HG02884 (cell line): ENCODE data around the gene USP47.

Experiments
- ATAC-seq: cut with Tn5 transposase; IDR thresholded peaks from one replicate; pipeline ENCODE4 v1.9.1; 2021; ENCODE audit warnings: mild to moderate bottlenecking, moderate library complexity; ENCODE audit not compliant: unreplicated experiment

The USP47 gene

DNA sequence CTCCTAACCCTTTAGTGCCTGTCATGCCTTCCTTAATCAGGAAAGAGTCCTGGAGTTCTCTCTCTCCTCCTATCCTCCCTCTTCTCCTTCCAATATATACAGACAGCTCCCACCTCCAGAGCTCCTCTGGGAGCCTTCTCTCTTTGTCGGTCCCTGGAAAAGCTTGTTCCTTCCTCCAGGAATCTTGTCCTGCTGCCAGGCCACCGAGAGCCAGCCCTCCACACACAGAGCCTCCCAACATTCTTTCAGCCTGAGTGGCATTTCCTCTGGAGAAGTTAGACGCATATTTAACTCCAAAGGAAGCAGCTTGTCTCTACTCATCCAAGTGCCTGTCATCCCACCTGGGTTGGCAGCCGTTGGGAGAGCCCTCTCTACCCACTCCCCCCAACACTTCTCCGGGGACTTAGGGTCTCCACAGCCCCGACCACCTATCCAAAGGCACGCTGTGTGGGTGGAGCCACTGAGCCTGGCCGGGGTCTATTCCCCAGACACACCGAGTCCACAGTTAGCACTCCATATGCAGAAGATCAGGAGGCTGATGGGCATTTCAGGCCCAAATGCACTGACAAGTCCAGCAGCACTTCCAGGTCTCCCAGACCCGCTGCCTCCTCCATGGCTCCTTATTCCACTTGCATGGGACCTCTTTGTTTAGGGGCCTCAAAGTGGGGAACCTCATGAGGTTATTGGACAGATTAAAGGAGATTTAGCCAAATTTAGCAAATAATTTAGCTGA lies 135.6 kb downstream of the USP47 start:
- ATAC-seq, result no peak

DNA sequence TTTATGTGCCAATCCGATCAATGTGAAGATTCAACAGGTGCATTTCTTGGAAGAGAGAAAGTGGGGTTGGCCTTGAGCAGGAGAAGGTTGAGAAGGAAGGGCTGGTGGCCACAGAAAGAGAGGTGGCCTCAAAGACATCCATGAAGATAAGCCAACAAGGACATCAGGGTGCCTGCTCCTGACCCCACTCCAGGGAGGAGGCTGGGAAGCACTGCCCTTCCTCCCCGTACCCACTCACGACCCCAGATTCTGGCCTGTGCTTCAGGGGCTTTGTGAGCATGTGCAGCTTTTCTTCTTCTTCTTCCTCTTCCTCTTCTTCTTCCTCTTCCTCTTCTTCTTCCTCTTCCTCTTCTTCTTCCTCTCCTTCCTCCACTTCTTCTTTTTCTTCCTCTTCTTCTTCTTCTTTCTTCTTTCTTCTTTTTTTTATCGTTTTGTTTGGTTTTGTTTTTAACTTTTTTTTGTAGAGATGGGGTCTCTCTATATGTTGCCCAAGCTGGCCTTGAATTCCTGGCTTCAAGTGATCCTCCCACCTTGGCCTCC lies 136.4 kb downstream of the USP47 start:
- ATAC-seq, result no peak

DNA sequence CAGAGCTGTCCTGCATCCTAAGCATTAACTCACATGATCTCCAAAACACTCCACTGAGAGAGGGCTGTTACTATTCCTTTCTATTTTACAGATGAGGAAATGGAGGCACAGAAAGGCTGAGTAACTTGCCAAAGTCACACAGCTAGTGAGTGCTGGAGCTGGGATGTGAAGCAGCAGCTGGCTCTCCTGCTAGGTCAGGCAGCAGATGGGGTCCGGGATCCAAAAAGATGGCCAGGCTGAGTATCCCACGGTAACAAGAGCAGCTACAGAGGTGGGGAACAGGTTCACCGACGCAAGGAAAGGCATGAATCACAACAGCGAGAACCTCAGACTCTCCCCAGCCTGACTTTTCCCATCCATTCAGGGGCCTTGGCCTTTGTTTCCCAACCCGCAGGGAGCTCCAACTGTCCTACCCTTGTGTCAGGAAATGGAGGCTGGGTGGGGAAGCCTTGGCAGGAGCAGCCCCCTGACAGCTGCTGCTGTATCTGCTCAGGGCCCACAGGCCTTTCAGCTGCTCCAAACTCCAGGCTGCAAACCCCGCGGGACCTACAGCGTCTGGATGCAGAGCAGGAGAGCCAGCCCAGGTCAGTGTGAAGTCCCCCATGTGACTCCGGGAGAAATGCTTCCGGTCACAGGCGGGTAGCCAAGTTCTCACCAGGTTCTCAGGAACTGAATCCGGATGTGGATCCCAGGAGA lies 137.2 kb downstream of the USP47 start:
- no peak for ATAC-seq

- ATAC-seq, result no peak
Measured at GRCh38 chr11:11979488-11980117, 137.8 kb downstream of the USP47 start.

- no peak for ATAC-seq
Measured at GRCh38 chr11:11980200-11980599, 138.4 kb downstream of the USP47 start.

- no peak for ATAC-seq
Measured at GRCh38 chr11:11980841-11981308, 139.1 kb downstream of the USP47 start.

DNA sequence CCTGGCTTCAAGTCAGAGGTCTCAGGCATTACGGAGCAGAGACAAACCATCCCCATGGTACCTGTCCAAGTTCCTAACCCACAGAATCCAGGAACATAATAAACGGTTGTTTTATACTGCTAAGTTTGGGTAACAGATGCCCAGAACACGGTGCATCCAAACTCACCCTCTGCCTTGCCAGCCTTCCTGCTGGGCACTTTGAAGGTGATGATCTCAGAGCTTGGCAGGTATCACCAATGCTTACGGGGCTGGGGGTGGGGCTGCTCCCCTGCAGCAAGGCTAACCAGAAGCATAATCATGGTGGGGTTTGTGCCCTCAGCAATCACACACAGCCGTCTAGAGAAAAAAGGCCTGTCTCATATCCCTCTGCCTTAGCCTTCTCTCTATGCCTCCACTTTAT lies 139.6 kb downstream of the USP47 start:
- no peak for ATAC-seq

DNA sequence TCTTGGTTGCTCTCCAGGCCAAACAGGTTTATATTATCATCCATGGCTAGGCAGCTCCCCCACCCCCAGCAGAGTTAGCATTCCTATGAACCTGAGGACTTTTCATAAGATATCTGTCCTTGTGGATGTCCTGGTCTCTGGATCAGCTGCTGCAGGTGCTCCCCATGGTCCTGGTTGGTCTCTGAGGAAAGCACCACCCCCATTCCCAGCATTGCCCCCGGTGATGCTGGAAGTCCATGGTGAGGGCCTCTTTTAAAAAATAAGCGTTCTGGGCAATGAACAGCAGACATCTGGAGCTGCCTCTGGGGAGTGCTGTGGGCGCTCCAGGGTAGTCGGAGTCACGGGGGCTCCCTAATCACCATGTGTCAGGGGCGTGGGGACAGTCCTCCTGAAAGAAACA lies 140.1 kb downstream of the USP47 start:
- ATAC-seq, result no peak

- ATAC-seq, result no peak
Measured at GRCh38 chr11:11982461-11982860, 140.7 kb downstream of the USP47 start.

DNA sequence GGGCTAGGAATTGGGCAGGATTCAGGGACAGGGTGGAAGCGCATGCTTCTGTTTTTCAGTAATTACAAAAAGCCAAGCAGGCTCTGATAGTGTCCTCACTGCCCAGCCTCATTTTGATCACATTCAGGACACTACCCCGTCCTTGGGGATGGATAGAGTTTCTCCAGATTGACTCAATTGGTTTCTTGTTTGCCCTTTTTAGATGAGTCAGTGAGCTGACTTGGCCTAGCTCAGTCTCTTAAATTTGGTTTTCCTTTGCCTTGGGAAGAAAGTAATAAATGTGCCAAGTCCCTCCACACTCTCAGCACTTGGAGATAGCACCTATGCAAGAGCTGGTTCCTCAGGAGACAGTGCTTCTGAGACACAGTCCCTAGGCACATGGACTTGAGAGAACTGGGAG lies 141.2 kb downstream of the USP47 start:
- ATAC-seq, result no peak

DNA sequence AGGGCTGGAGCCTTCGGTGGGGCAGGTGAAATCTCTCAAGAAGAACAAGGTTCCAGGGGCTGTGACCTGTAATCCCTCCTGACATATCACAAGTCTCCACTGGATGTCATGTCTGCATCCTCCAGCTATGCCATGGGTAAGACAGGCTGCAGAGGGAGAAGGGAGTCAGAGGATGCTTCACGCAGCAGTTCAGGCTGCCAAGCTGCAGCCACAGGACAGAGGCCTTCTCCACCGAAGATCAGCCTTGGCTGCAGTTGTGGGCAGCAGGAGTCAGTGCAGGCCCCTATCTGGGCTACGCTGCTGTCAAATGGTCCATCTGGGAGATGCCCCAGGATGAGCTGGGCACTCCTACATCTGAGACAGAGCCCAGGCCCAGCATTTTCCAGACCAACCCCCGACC lies 141.7 kb downstream of the USP47 start:
- no peak for ATAC-seq

- no peak for ATAC-seq
Measured at GRCh38 chr11:11984563-11984962, 142.8 kb downstream of the USP47 start.

DNA sequence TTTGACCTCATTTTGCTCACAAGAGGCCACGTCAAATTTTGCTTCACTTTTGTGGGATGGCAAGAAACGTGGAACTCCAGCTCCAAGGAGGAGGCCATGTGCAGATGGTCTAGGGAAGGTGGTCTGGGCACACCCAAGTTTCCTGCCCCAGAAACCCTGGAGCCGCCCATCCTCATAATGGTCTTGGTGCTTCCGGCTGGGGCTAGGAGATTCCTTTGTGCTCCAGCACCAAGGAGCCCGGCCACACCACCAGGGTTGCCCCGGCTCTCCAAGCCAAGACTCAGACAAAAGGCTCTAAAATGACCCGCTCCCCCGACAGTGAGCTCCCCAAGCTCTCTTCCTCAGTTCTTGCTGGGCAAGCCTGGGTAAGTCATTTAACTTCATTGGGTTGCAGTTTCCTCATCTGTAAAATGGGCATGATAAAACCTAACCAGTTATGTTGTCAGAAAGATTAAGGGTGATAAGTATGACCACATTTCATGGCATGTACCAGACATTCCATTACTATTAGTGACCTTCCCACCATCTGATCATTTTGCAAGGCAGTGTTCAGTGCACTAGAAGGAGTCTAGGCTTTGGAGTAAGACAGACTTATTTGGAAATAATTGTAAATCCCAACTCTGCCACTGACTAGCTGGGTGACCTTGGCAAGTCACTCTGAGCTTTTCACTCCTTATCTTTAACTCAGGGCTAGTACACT lies 143.4 kb downstream of the USP47 start:
- ATAC-seq, result no peak

DNA sequence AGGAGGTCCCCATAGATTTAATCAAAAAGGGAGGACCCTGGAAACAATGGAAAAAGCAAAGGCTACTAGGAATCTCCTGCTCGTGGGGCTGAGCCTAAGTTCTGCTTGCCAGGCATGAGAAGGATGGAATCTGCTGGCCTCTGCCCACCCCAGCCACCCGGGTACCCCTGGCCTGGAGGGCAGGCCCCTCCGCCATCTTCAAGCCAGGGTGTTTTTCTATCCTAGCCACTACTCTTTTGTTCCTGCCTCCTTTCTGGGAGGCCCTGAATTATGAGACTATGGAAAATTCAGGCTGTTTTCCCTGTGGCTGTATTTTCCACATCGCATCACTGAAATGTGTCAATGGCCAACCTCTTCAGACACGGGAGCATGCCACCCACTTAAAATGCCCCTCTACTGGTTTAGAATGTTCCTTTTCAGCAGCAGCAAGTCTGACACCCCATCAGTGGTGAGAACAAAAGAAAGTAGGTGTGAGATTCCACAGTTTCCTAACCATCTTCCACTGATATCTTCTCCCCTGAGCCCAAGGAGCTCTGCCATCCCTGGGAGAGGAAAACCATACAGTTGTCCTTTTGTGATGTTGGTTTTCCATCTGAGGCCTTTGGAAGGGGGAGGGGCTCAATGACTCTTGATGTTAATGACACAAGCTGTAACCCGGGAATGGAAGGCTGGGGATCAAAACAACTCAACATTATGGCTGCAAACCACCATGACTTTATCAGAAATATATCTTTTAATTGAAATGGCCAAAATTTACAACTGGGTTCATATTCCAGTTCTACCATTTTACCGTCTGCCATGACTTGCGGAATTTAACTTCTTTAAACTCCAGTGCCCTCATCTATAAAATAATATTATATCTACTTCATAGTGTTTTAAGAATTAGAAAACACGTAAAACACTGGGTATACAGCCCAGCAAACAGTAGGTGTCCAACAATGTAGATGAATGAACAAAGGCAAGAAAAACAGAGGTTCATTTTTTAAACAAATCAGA lies 144.5 kb downstream of the USP47 start:
- ATAC-seq, result no peak

- ATAC-seq, result no peak
Measured at GRCh38 chr11:11987503-11988022, 145.8 kb downstream of the USP47 start.

DNA sequence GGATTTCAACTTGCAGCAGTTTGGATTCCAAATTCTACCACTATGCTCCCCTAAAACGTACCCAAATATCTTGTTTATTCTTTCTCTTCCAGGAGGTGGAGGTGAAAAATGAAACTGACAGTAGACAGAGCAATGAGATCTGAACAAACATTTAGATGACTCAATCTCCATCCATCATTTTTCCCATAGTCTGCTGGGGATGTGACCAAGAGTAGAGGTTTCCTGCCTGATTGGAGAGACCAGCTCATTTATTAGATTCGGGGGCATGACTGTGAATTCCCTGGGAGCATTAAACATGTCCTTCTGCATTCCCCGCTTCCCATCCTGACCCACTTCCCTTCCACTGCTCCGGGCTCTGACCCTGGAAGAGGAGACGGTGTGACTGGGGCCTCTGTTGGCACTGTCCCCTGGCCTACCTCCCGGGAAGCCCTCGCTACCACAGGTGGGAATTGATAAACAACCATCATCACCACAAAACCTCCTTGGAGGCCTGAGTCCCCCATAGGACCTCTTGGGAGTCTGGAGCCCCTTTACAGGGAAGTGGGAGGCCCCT lies 146.4 kb downstream of the USP47 start:
- ATAC-seq, result no peak

DNA sequence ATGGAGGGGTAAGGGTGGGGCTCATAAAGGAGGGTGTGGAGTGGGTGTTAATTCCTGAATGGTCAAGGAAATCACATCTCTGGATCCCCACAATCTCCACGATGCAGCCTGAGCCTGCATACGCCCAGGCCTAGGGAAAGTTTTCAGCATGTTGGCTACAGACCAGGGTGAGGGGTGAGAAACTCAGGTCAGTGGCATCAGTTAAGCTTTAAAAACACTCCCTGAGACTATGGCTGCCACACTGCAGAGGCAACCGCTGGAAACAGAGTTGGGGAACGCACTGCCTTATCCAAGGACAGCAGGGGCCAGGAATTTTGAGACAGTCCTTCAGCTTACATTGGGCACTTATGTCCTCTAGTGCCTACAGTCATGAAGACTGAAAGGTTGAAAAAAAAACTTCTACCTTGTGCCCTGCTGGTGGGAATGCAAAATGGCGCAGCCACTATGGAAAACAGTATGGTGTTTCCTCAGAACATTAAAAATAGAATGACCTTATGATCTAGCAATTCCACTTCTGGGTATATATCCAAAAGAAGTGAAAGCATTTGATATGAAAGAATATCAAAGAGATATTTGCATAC lies 147.0 kb downstream of the USP47 start:
- no peak for ATAC-seq

DNA sequence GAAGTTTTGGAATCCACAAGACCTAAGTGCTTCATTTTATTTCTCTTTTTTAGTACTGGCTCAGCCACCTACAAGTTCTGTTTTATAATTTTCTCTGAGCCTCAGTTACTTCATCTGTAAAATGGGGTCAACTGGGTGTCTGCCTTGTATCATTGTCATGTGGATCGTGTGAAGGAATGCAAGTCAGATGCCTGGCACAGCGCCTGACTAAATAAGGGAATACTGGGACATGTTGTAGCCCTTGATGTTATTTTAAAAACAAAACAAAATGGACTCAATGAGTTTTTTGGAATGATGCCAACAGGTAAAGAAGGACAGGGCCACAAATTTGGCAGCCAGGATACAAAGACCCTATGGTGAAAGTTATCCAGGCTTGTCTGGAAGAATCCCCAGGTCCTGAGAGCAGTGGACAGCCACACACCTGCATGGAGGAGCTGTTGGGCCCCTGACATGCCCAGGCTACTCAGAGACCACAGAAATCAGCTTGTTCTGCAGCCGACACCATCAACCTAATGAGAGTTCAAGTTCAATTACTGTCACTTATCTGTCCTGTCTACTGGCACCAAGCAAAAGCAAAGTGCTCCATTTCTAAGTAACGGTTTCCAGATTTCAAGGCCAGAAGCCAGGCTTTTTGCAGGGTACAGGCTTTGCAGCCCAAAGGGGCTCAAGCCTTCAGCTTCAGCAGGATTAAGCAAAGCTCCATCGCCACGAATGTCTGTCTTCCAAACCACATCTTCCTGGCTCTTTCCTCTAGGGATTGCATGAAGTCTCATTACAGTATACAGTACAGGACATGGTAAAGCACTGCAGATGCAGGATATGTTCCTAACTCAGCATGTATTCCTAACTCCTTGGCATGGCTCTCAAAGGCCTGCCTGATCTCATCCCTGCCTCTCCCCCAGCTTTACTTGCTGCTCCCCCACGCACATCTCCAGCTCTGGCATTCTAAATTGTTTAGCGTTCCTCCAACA lies 148.3 kb downstream of the USP47 start:
- no peak for ATAC-seq
